Ectodermal cell (in vitro differentiated cells): ENCODE measurements around the gene MOB3B.
"Not testable (repeated sequence)": the region's sequence is repeated elsewhere in the genome, so short reads cannot be mapped to it uniquely, and the experiment has no call there.

ENCODE experiments used
- H3K27ac ChIP-seq: 2 replicates; pipeline ENCODE4 v1.7.0; 2013; ENCODE audit warnings: mild to moderate bottlenecking, low read depth, low read length; ENCODE audit not compliant: insufficient read depth, poor library complexity, severe bottlenecking
- H3K27me3 ChIP-seq: 2 replicates; pipeline ENCODE4 v1.7.0; 2013; ENCODE audit warnings: mild to moderate bottlenecking, low read length; ENCODE audit not compliant: insufficient read depth, control insufficient read depth, poor library complexity, severe bottlenecking
- H3K36me3 ChIP-seq: one replicate; pipeline ENCODE4 v1.7.0; 2013; ENCODE audit warnings: low read length; ENCODE audit not compliant: control insufficient read depth, insufficient read depth
- H3K4me1 ChIP-seq: one replicate; pipeline ENCODE4 v1.7.0; 2013; ENCODE audit warnings: low read length; ENCODE audit not compliant: control insufficient read depth, insufficient read depth
- H3K4me3 ChIP-seq: 2 replicates; pipeline ENCODE4 v1.7.0; 2013; ENCODE audit warnings: low read depth, low read length, control low read depth; ENCODE audit not compliant: insufficient read depth
- H3K9me3 ChIP-seq: 2 replicates; pipeline ENCODE4 v1.7.0; 2013; ENCODE audit warnings: mild to moderate bottlenecking, low read length, moderate library complexity; ENCODE audit not compliant: control insufficient read depth
- WGBS, 2 experiments: methylation state at CpG; one replicate each; pipeline ENCODE4 v1.1.7; 2013; ENCODE audit warnings: missing lambda C conversion rate in 2 of 2; 5-methylcytosine and 5-hydroxymethylcytosine counted together

The MOB3B gene

GRCh38 chr9:27470291-27470856 lies 59.2 kb downstream of the MOB3B start:
- Histone ChIP-seq H3K27ac (peak overlapping the region; percentile 76), H3K4me3 (no peak overlapping the region), H3K36me3 (no peaks in the 10 kb centered on the region), H3K9me3 (no peaks in the 10 kb centered on the region), H3K4me1 (peaks cover 36% of the 10 kb centered on the region), H3K27me3 (no peaks in the 10 kb centered on the region)
- WGBS, 2 experiments, result 54 to 62% methylated on average over 6 of the region's 6 CpGs

GRCh38 chr9:27469550-27469949 lies 60.1 kb downstream of the MOB3B start:
- WGBS, 2 experiments, result 84 to 95% methylated on average over 3 of the region's 3 CpGs
- Histone ChIP-seq H3K4me1 (peaks cover 36% of the 10 kb centered on the region), H3K9me3 (no peaks in the 10 kb centered on the region), H3K36me3 (no peaks in the 10 kb centered on the region), H3K4me3 (no peak overlapping the region), H3K27me3 (no peaks in the 10 kb centered on the region), H3K27ac (no peak overlapping the region)

GRCh38 chr9:27468462-27469110 lies 61.0 kb downstream of the MOB3B start:
- H3K36me3 ChIP-seq, result no peaks in the 10 kb centered on the region
- 90 to 99% methylated on average over 4 to 5 of the region's 5 CpGs for WGBS, 2 experiments
- no peaks in the 10 kb centered on the region for H3K27me3 ChIP-seq
- H3K9me3 ChIP-seq, result no peaks in the 10 kb centered on the region
- no peak overlapping the region for H3K4me3 ChIP-seq
- H3K4me1 ChIP-seq, result peaks cover 36% of the 10 kb centered on the region
- no peak overlapping the region for H3K27ac ChIP-seq

GRCh38 chr9:27468000-27468399 lies 61.6 kb downstream of the MOB3B start:
- 90 to 95% methylated on average over 1 of the region's 1 CpG for WGBS, 2 experiments
- peaks cover 32% of the 10 kb centered on the region for H3K4me1 ChIP-seq
- H3K36me3 ChIP-seq, result no peaks in the 10 kb centered on the region
- no peak overlapping the region for H3K27ac ChIP-seq
- no peaks in the 10 kb centered on the region for H3K27me3 ChIP-seq
- no peaks in the 10 kb centered on the region for H3K9me3 ChIP-seq
- no peak overlapping the region for H3K4me3 ChIP-seq

GRCh38 chr9:27467486-27467885 lies 62.1 kb downstream of the MOB3B start:
- WGBS, 2 experiments, result 69 to 76% methylated on average over 4 of the region's 4 CpGs

GRCh38 chr9:27466516-27466915 lies 63.1 kb downstream of the MOB3B start:
- H3K27ac ChIP-seq, H3K27me3 ChIP-seq, H3K9me3 ChIP-seq, H3K36me3 ChIP-seq, H3K4me3 ChIP-seq: not testable (repeated sequence)
- WGBS, 2 experiments, result 81 to 82% methylated on average over 6 of the region's 6 CpGs
- peaks cover 27% of the 10 kb centered on the region for H3K4me1 ChIP-seq

More at GRCh38 chr9:27467486-27467885, 62.1 kb downstream of the MOB3B start:
- Histone ChIP-seq H3K36me3 (no peaks in the 10 kb centered on the region), H3K4me3 (no peak overlapping the region), H3K9me3 (no peaks in the 10 kb centered on the region), H3K27ac (no peak overlapping the region), H3K4me1 (peaks cover 28% of the 10 kb centered on the region), H3K27me3 (no peaks in the 10 kb centered on the region)

GRCh38 chr9:27464950-27465349 lies 64.7 kb downstream of the MOB3B start:
- not testable (repeated sequence) for H3K4me3 ChIP-seq, H3K9me3 ChIP-seq, H3K27ac ChIP-seq, H3K27me3 ChIP-seq, H3K36me3 ChIP-seq
- 89 to 92% methylated on average over 3 of the region's 3 CpGs for WGBS, 2 experiments
- H3K4me1 ChIP-seq, result peaks cover 13% of the 10 kb centered on the region

- Histone ChIP-seq H3K27ac (no peak overlapping the region), H3K27me3 (no peaks in the 10 kb centered on the region), H3K36me3 (no peaks in the 10 kb centered on the region), H3K4me1 (peaks cover 6% of the 10 kb centered on the region), H3K9me3 (no peaks in the 10 kb centered on the region), H3K4me3 (no peak overlapping the region)
- 94 to 95% methylated on average over 1 to 2 of the region's 2 CpGs for WGBS, 2 experiments
These were observed 66.8 kb downstream of the MOB3B start for GRCh38 chr9:27462846-27463245.

GRCh38 chr9:27462434-27462833 lies 67.2 kb downstream of the MOB3B start:
- H3K9me3 ChIP-seq, result no peaks in the 10 kb centered on the region
- H3K4me1 ChIP-seq, result peaks cover 7% of the 10 kb centered on the region
- 94 to 96% methylated on average over 2 of the region's 2 CpGs for WGBS, 2 experiments
- H3K36me3 ChIP-seq, result no peaks in the 10 kb centered on the region
- no peaks in the 10 kb centered on the region for H3K27me3 ChIP-seq
- H3K4me3 ChIP-seq, result no peak overlapping the region
- no peak overlapping the region for H3K27ac ChIP-seq

GRCh38 chr9:27460226-27461023 lies 69.2 kb downstream of the MOB3B start:
- H3K27ac ChIP-seq, result no peak overlapping the region
- no peak overlapping the region for H3K4me3 ChIP-seq
- H3K9me3 ChIP-seq, result no peaks in the 10 kb centered on the region
- 93 to 94% methylated on average over 5 of the region's 5 CpGs for WGBS, 2 experiments
- no peaks in the 10 kb centered on the region for H3K27me3 ChIP-seq
- peaks cover 10% of the 10 kb centered on the region for H3K4me1 ChIP-seq
- H3K36me3 ChIP-seq, result no peaks in the 10 kb centered on the region
